HG02571 (cell line): ENCODE data around the gene PTCH2.
"Not testable (repeated sequence)": the region's sequence is repeated elsewhere in the genome, so short reads cannot be mapped to it uniquely, and the experiment has no call there.

Experiments
- ATAC-seq: cut with Tn5 transposase; IDR thresholded peaks from one replicate; pipeline ENCODE4 v1.9.1; 2021; ENCODE audit warnings: mild to moderate bottlenecking, moderate library complexity; ENCODE audit not compliant: unreplicated experiment

The PTCH2 gene

GRCh38 chr1:44846985-44847384, 3.9 kb upstream of the PTCH2 start:
- no peak for ATAC-seq

GRCh38 chr1:44842486-44842861, 579 bp downstream of the PTCH2 start:
- no peak for ATAC-seq

GRCh38 chr1:44839576-44839975, 3.5 kb downstream of the PTCH2 start:
- no peak for ATAC-seq

GRCh38 chr1:44838294-44838693, 4.8 kb downstream of the PTCH2 start:
- not testable (repeated sequence) for ATAC-seq

GRCh38 chr1:44835738-44836675, 7.0 kb downstream of the PTCH2 start:
- ATAC-seq: no peak

- no peak for ATAC-seq
Measured at GRCh38 chr1:44834328-44834727, 8.7 kb downstream of the PTCH2 start.

- ATAC-seq: no peak
Measured at GRCh38 chr1:44832056-44832705, 10.9 kb downstream of the PTCH2 start.

GRCh38 chr1:44831516-44831915, 11.5 kb downstream of the PTCH2 start:
- no peak for ATAC-seq

GRCh38 chr1:44830900-44831304, 12.2 kb downstream of the PTCH2 start:
- no peak for ATAC-seq

- ATAC-seq: no peak
Measured at GRCh38 chr1:44829506-44830384, 13.3 kb downstream of the PTCH2 start.

GRCh38 chr1:44828841-44829440, 14.1 kb downstream of the PTCH2 start:
- ATAC-seq: no peak

GRCh38 chr1:44828003-44828651, 14.9 kb downstream of the PTCH2 start:
- ATAC-seq: no peak

- no peak for ATAC-seq
Measured at GRCh38 chr1:44827197-44828002, 15.7 kb downstream of the PTCH2 start.

- no peak for ATAC-seq
Measured at GRCh38 chr1:44826375-44827196, 16.5 kb downstream of the PTCH2 start.

GRCh38 chr1:44824392-44824791, 18.7 kb downstream of the PTCH2 start:
- not testable (repeated sequence) for ATAC-seq

- ATAC-seq: no peak
Measured at GRCh38 chr1:44822981-44823451, 20.0 kb downstream of the PTCH2 start.

GRCh38 chr1:44822131-44822701, 20.8 kb downstream of the PTCH2 start:
- ATAC-seq: no peak

GRCh38 chr1:44821240-44821715, 21.8 kb downstream of the PTCH2 start:
- ATAC-seq: no peak
